ENCODE data around the gene UMODL1. TPM values are rescaled to one million over a fixed set of nuclear protein-coding genes. Genes with fewer than 3 reads are reported as not detected.

UMODL1 gene
- total RNA-seq, 1 experiment from 2014 or later: 0.18 TPM

DNA sequence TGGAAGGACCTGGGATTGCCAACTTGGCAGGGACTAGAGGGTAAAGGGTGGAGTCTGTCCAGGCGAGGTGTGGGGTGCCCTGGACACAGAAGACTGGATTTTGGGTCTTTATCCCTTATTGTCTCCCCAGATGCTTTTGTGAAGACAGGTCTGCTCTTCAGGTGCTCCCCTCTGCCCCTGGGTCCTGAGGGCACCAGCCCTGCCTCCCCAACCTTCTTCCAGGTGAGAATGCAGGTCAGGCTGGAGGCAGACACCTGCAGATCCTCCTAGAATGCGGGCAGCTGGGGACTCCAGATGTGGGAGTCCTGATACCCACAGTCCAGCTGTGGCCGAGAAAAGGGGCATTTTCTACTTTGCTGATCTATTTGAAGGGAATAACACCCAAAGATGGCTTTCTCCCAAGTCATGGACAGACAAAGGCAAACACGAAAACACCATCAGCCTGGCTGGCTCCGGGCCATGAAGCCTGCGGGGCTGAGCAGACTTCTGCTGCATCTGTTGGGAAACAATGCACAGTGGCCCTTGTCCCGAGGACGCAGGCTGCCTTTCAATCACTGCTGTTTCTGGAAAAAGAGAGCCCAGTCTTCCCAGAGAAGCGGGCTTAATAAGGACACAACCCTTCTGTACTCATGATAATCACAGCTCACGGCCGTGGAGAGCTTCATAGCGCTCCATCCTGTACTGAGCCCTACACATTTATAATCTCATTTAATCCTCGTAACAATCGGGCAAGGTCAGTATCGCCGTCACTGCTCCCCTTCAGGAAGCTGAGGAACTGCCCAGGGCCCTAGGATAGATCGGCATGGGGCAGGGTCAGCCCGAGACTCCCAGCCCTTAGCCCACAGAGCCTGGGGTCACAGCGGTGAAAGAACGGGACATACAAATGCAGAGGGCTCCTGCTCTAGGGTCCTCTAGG is 85.8 kb downstream of the UMODL1 start:
- Histone ChIP-seq H3K36me3 (ENCODE audit: control insufficient read depth, insufficient read depth, low read length) (no peaks in the 10 kb centered on the region), H3K4me1 (ENCODE audit: control insufficient read depth, insufficient read depth, low read length) (no peaks in the 10 kb centered on the region), H3K9me3 (ENCODE audit: control insufficient read depth, insufficient read depth, low read depth, low read length) (no peaks in the 10 kb centered on the region), H3K4me3 (ENCODE audit: low read depth in 2 of 2, low read length in 2 of 2) (no peak overlapping the region), H3K27ac (ENCODE audit: low read length) (no peak overlapping the region), H3K27me3 (ENCODE audit: control insufficient read depth, insufficient read depth, low read length) (no peaks in the 10 kb centered on the region)
- POLR2A ChIA-PET: no interaction called here
- DNase-seq (ENCODE audit: low read depth, low spot score) (no peak), ATAC-seq (no peak)
- intact Hi-C loops (cut with micrococcal nuclease; ENCODE audit: unreplicated experiment) (no loop called here), in situ Hi-C loops (cut with HindIII; ENCODE audit: low pct_unique_long_range_greater_than_20kb, low sequenced_read_pairs) (no loop called here)
- no TSS peak for BruUV-seq (replicated peaks)
- no peak for TF ChIP-seq CTCF (IDR thresholded peaks at IDR 0.05)
- TF ChIP-seq TCF7L2 (IDR thresholded peaks at IDR 0.05; ENCODE audit: low read depth, low read length): no peak
- TF ChIP-seq REST (IDR thresholded peaks at IDR 0.05; ENCODE audit: insufficient read depth in 1 of 2, low read depth in 2 of 2, low read length in 1 of 2): no peak
- no peak for TF ChIP-seq POLR2AphosphoS5 (IDR thresholded peaks at IDR 0.05; ENCODE audit: low read depth, low read length)
- TF ChIP-seq SIN3A (IDR thresholded peaks at IDR 0.05; ENCODE audit: borderline replicate concordance, insufficient read depth, low read depth, low read length): no peak
- CTCF ChIA-PET: no interaction called here

- no peaks in the 10 kb centered on the region for H3K4me1 ChIP-seq (ENCODE audit: control insufficient read depth, insufficient read depth, low read length)
- intact Hi-C loops (cut with micrococcal nuclease; ENCODE audit: unreplicated experiment) (no loop called here), in situ Hi-C loops (cut with HindIII; ENCODE audit: low pct_unique_long_range_greater_than_20kb, low sequenced_read_pairs) (no loop called here)
- DNase-seq (ENCODE audit: low read depth, low spot score) (no peak), ATAC-seq (no peak)
- no peaks in the 10 kb centered on the region for H3K36me3 ChIP-seq (ENCODE audit: control insufficient read depth, insufficient read depth, low read length)
- TF ChIP-seq CTCF (IDR thresholded peaks at IDR 0.05) (no peak), TCF7L2 (IDR thresholded peaks at IDR 0.05; ENCODE audit: low read depth, low read length) (no peak), SIN3A (IDR thresholded peaks at IDR 0.05; ENCODE audit: borderline replicate concordance, insufficient read depth, low read depth, low read length) (no peak), REST (IDR thresholded peaks at IDR 0.05; ENCODE audit: insufficient read depth in 1 of 2, low read depth in 2 of 2, low read length in 1 of 2) (no peak), POLR2AphosphoS5 (IDR thresholded peaks at IDR 0.05; ENCODE audit: low read depth, low read length) (no peak)
- no peaks in the 10 kb centered on the region for H3K9me3 ChIP-seq (ENCODE audit: control insufficient read depth, insufficient read depth, low read depth, low read length)
- H3K27me3 ChIP-seq (ENCODE audit: control insufficient read depth, insufficient read depth, low read length): no peaks in the 10 kb centered on the region
- H3K27ac ChIP-seq (ENCODE audit: low read length): no peak overlapping the region
- ChIA-PET CTCF (no interaction called here), POLR2A (no interaction called here)
- H3K4me3 ChIP-seq (ENCODE audit: low read depth in 2 of 2, low read length in 2 of 2): no peak overlapping the region
- BruUV-seq (replicated peaks): no TSS peak
These were observed 86.6 kb downstream of the UMODL1 start for GRCh38 chr21:42157606-42158310.
